ENCODE measurements around the gene ZFP1. TPM values are rescaled to one million over a fixed set of nuclear protein-coding genes. Genes with fewer than 3 reads are reported as not detected.

The ZFP1 gene
- total RNA-seq, 1 experiment from 2014 or later: 9.7 TPM

- CTCF ChIA-PET: interaction anchor here (0.6 to 4.2 kb wide), 18 partner anchors 7 to 352 kb away, joined by 3 to 47 read pairs (median 8); partner anchors contain the start of gene ZNRF1
- H3K9me3 Mint-ChIP-seq: no peaks in the 10 kb centered on the region
- H3K27me3 Mint-ChIP-seq (ENCODE audit: low read depth): no peaks in the 10 kb centered on the region; the same call in 1 of the 2 replicates
- peaks cover 9% of the 10 kb centered on the region for H3K4me1 Mint-ChIP-seq
- no peaks in the 10 kb centered on the region for H3K36me3 Mint-ChIP-seq
- DNase-seq (ENCODE audit: low spot score) (no peak), ATAC-seq (no peak; the same call in 1 of the 2 replicates)
- TF ChIP-seq TEAD1 (CRISPR knock-in tag; IDR thresholded peaks at IDR 0.05) (no peak), ZSCAN18 (CRISPR knock-in tag; IDR thresholded peaks at IDR 0.05) (no peak), GTF2I (CRISPR knock-in tag; conservative IDR thresholded peaks at IDR 0.05) (no peak), ESRRA (CRISPR knock-in tag; IDR thresholded peaks at IDR 0.05; ENCODE audit: borderline replicate concordance) (no peak), ARID4B (CRISPR knock-in tag; IDR thresholded peaks at IDR 0.05; ENCODE audit: borderline replicate concordance) (no peak), SP1 (CRISPR knock-in tag; conservative IDR thresholded peaks at IDR 0.05) (no peak), JUN (CRISPR knock-in tag; IDR thresholded peaks at IDR 0.05) (no peak), CTCF (IDR thresholded peaks at IDR 0.05) (no peak), SOX15 (CRISPR knock-in tag; IDR thresholded peaks at IDR 0.05) (no peak), NFYB (CRISPR knock-in tag; conservative IDR thresholded peaks at IDR 0.05; ENCODE audit: low read depth) (no peak), JAZF1 (CRISPR knock-in tag; IDR thresholded peaks at IDR 0.05) (no peak), NFE2L1 (CRISPR knock-in tag; IDR thresholded peaks at IDR 0.05) (no peak), PREB (CRISPR knock-in tag; IDR thresholded peaks at IDR 0.05; ENCODE audit: borderline replicate concordance) (no peak), E2F4 (CRISPR knock-in tag; IDR thresholded peaks at IDR 0.05; ENCODE audit: borderline replicate concordance, low read depth) (no peak), IRF1 (CRISPR knock-in tag; IDR thresholded peaks at IDR 0.05) (no peak), FOXP4 (CRISPR knock-in tag; IDR thresholded peaks at IDR 0.05) (no peak), KAT7 (CRISPR knock-in tag; IDR thresholded peaks at IDR 0.05; ENCODE audit: borderline replicate concordance) (no peak), ZNF425 (CRISPR knock-in tag; conservative IDR thresholded peaks at IDR 0.05) (no peak), MXD4 (CRISPR knock-in tag; IDR thresholded peaks at IDR 0.05; ENCODE audit: borderline replicate concordance) (no peak)
- POLR2A ChIA-PET: interaction anchor here (1.1 kb wide), 1 partner anchor 35 kb away, joined by 5 read pairs; no protein-coding TSS in a partner anchor
- no peak overlapping the region for H3K4me3 Mint-ChIP-seq
- H3K27ac Mint-ChIP-seq: no peak overlapping the region
Observed at GRCh38 chr16:75198135-75198600, 49.8 kb downstream of the ZFP1 start.
